GM12891 (cell line): Measurements from ENCODE around the gene HDGFL3.

Experiments used
- POLR2A ChIP-seq: IDR thresholded peaks from 2 replicates; pipeline ENCODE4 v1.6.1; 2011; ENCODE audit warnings: low read depth, low read length, control low read depth
- POLR2AphosphoS5 ChIP-seq: IDR thresholded peaks from 2 replicates; pipeline ENCODE4 v1.6.1; 2011; ENCODE audit warnings: low read depth, low read length, control low read depth
- POU2F2 ChIP-seq: IDR thresholded peaks from 2 replicates; pipeline ENCODE4 v1.6.1; 2011; ENCODE audit warnings: low read depth, mild to moderate bottlenecking, control low read depth, low read length, moderate library complexity
- SPI1 ChIP-seq: IDR thresholded peaks from 2 replicates; pipeline ENCODE4 v1.6.1; 2011; ENCODE audit warnings: low read depth, low read length, control low read depth
- TAF1 ChIP-seq: IDR thresholded peaks from 2 replicates; pipeline ENCODE4 v1.6.1; 2011; ENCODE audit warnings: low read depth, low read length, control low read depth

- TF ChIP-seq TAF1 (no peak), POLR2A (no peak), SPI1 (no peak), POLR2AphosphoS5 (no peak), POU2F2 (no peak)
Measured at GRCh38 chr15:83104141-83104540, 103.5 kb downstream of the HDGFL3 start.
